ENCODE measurements around the gene FCN2.

GRCh38 chr9:134932606-134933005, 52.0 kb downstream of the FCN2 start:
- no peak for TF ChIP-seq EZH2phosphoT487 (IDR thresholded peaks at IDR 0.05; ENCODE audit: borderline replicate concordance, low read depth)
- TF ChIP-seq USF2 (IDR thresholded peaks at IDR 0.05; ENCODE audit: borderline replicate concordance, low read depth, low read length), result no peak
- TF ChIP-seq SMC3 (IDR thresholded peaks at IDR 0.05; ENCODE audit: low read depth, low read length), result no peak
- no peak for TF ChIP-seq POLR2AphosphoS5 (IDR thresholded peaks at IDR 0.05; ENCODE audit: low read depth, low read length)
- no peak for TF ChIP-seq REST (IDR thresholded peaks at IDR 0.05; ENCODE audit: low read depth, low read length)
- TF ChIP-seq, protein P1, sequence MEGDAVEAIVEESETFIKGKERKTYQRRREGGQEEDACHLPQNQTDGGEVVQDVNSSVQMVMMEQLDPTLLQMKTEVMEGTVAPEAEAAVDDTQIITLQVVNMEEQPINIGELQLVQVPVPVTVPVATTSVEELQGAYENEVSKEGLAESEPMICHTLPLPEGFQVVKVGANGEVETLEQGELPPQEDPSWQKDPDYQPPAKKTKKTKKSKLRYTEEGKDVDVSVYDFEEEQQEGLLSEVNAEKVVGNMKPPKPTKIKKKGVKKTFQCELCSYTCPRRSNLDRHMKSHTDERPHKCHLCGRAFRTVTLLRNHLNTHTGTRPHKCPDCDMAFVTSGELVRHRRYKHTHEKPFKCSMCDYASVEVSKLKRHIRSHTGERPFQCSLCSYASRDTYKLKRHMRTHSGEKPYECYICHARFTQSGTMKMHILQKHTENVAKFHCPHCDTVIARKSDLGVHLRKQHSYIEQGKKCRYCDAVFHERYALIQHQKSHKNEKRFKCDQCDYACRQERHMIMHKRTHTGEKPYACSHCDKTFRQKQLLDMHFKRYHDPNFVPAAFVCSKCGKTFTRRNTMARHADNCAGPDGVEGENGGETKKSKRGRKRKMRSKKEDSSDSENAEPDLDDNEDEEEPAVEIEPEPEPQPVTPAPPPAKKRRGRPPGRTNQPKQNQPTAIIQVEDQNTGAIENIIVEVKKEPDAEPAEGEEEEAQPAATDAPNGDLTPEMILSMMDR (IDR thresholded peaks at IDR 0.05), result no peak
- TF ChIP-seq, protein P2, sequence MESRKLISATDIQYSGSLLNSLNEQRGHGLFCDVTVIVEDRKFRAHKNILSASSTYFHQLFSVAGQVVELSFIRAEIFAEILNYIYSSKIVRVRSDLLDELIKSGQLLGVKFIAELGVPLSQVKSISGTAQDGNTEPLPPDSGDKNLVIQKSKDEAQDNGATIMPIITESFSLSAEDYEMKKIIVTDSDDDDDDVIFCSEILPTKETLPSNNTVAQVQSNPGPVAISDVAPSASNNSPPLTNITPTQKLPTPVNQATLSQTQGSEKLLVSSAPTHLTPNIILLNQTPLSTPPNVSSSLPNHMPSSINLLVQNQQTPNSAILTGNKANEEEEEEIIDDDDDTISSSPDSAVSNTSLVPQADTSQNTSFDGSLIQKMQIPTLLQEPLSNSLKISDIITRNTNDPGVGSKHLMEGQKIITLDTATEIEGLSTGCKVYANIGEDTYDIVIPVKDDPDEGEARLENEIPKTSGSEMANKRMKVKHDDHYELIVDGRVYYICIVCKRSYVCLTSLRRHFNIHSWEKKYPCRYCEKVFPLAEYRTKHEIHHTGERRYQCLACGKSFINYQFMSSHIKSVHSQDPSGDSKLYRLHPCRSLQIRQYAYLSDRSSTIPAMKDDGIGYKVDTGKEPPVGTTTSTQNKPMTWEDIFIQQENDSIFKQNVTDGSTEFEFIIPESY (IDR thresholded peaks at IDR 0.05; ENCODE audit: borderline replicate concordance, low read depth), result no peak
- no peak for TF ChIP-seq TAF1 (IDR thresholded peaks at IDR 0.05; ENCODE audit: borderline replicate concordance, low read depth, low read length)
- no peak for TF ChIP-seq RXRA (IDR thresholded peaks at IDR 0.05; ENCODE audit: borderline replicate concordance, low read depth)
- no peak for TF ChIP-seq EP300 (IDR thresholded peaks at IDR 0.05; ENCODE audit: borderline replicate concordance in 1 of 2, low read depth in 1 of 2, low read length in 1 of 2)
